ENCODE results near the gene TEX53.

GRCh38 chr9:114674076-114674797, 16.6 kb upstream of the TEX53 start:
- TF ChIP-seq CTCF (conservative IDR thresholded peaks at IDR 0.05; ENCODE audit: low read length) (no peak), EZH2phosphoT487 (IDR thresholded peaks at IDR 0.05; ENCODE audit: borderline replicate concordance, low read depth, low read length) (no peak)

All from OCI-LY7 (cell line).